ACHN (cell line): ENCODE measurements around the gene HSD3B7.
A peak's percentile ranks its signal among the peaks of the same experiment; 100 is the strongest.

ENCODE experiments used
- DNase-seq: peaks from one replicate; pipeline ENCODE4 v3.0.0-alpha.2; 2015
- in situ Hi-C: cut with HindIII; loops from 2 replicates; pipeline ENCODE4 v1.10.0; 2017; ENCODE audit warnings: low sequenced_read_pairs, low pct_ligation_motif_present, low pct_unique_long_range_greater_than_20kb

Gene HSD3B7

GRCh38 chr16:30996324-30996984, 11.4 kb downstream of the HSD3B7 start:
- DNase-seq = peak; percentile 64
- in situ Hi-C loops = no loop called here

- in situ Hi-C loops = no loop called here
- peak; percentile 90 for DNase-seq
Measured at GRCh38 chr16:30996985-30997724, 12.1 kb downstream of the HSD3B7 start.

GRCh38 chr16:30997725-30998711, 13.0 kb downstream of the HSD3B7 start:
- DNase-seq = peak; percentile 93
- in situ Hi-C loops = no loop called here

- in situ Hi-C loops = no loop called here
- no peak for DNase-seq
Measured at GRCh38 chr16:30998852-30999761, 14.1 kb downstream of the HSD3B7 start.

- in situ Hi-C loops = no loop called here
- no peak for DNase-seq
Measured at GRCh38 chr16:31000671-31001382, 15.8 kb downstream of the HSD3B7 start.

- in situ Hi-C loops = no loop called here
- DNase-seq = no peak
Measured at GRCh38 chr16:31001507-31002249, 16.7 kb downstream of the HSD3B7 start.

- DNase-seq = no peak
Measured at GRCh38 chr16:31002250-31002700, 17.3 kb downstream of the HSD3B7 start.

GRCh38 chr16:31002862-31003341, 17.9 kb downstream of the HSD3B7 start:
- no peak for DNase-seq
- in situ Hi-C loops = no loop called here

More at GRCh38 chr16:31002250-31002700, 17.3 kb downstream of the HSD3B7 start:
- in situ Hi-C loops = no loop called here

GRCh38 chr16:31003744-31004143, 18.7 kb downstream of the HSD3B7 start:
- in situ Hi-C loops = no loop called here
- no peak for DNase-seq

- in situ Hi-C loops = no loop called here
- no peak for DNase-seq
Measured at GRCh38 chr16:31004658-31005057, 19.7 kb downstream of the HSD3B7 start.

GRCh38 chr16:31005350-31006085, 20.5 kb downstream of the HSD3B7 start:
- in situ Hi-C loops = no loop called here
- no peak for DNase-seq

GRCh38 chr16:31006086-31006385, 21.0 kb downstream of the HSD3B7 start:
- DNase-seq = no peak
- in situ Hi-C loops = no loop called here

GRCh38 chr16:31006589-31006988, 21.6 kb downstream of the HSD3B7 start:
- in situ Hi-C loops = no loop called here
- DNase-seq = no peak

- no peak for DNase-seq
- in situ Hi-C loops = no loop called here
Measured at GRCh38 chr16:31007684-31008083, 22.7 kb downstream of the HSD3B7 start.

- peak; percentile 86 for DNase-seq
- in situ Hi-C loops = no loop called here
Measured at GRCh38 chr16:31008149-31008548, 23.1 kb downstream of the HSD3B7 start.

- no peak for DNase-seq
- in situ Hi-C loops = no loop called here
Measured at GRCh38 chr16:31008551-31008950, 23.5 kb downstream of the HSD3B7 start.
